Smooth muscle cell (in vitro differentiated cells): ENCODE results near the gene ZNF488. TPM values are rescaled to one million over a fixed set of nuclear protein-coding genes. Genes with fewer than 3 reads are reported as not detected.

Source experiments
- DNase-seq: peaks from one replicate; lab custom pipeline; 2025; ENCODE audit not compliant: unreplicated experiment; lab: John Stamatoyannopoulos, UW
- H2AFZ ChIP-seq: fragments of 200-600 bp; sonication (generic); 2 replicates; pipeline ENCODE4 v1.6.0; 2016; ENCODE audit warnings: antibody characterized with exemption, low read depth, mild to moderate bottlenecking
- H3F3A ChIP-seq: fragments of 200-600 bp; sonication (generic); 2 replicates; pipeline ENCODE4 v1.6.0; 2017; ENCODE audit warnings: antibody characterized with exemption, low read depth
- H3K27ac ChIP-seq: fragments of 200-600 bp; sonication (generic); 2 replicates; pipeline ENCODE4 v1.5.1; 2016; ENCODE audit warnings: low read depth, mild to moderate bottlenecking
- H3K27me3 ChIP-seq: fragments of 200-600 bp; sonication (generic); 2 replicates; pipeline ENCODE4 v1.6.1; 2016; ENCODE audit warnings: low read depth, mild to moderate bottlenecking
- H3K36me3 ChIP-seq: fragments of 200-600 bp; sonication (generic); 2 replicates; pipeline ENCODE4 v1.5.1; 2016; ENCODE audit warnings: low read depth
- H3K4me1 ChIP-seq: fragments of 200-600 bp; sonication (generic); 2 replicates; pipeline ENCODE4 v1.5.1; 2016; ENCODE audit warnings: low read depth
- H3K4me2 ChIP-seq: fragments of 200-600 bp; sonication (generic); 2 replicates; pipeline ENCODE4 v1.6.0; 2016; ENCODE audit warnings: mild to moderate bottlenecking
- H3K4me3 ChIP-seq: fragments of 200-600 bp; sonication (generic); 2 replicates; pipeline ENCODE4 v1.5.1; 2016; ENCODE audit warnings: mild to moderate bottlenecking
- H3K79me2 ChIP-seq: fragments of 200-600 bp; sonication (generic); 2 replicates; pipeline ENCODE4 v1.6.0; 2016; ENCODE audit warnings: low read depth, mild to moderate bottlenecking
- H3K9ac ChIP-seq: fragments of 200-600 bp; sonication (generic); 2 replicates; pipeline ENCODE4 v1.6.0; 2016; ENCODE audit warnings: low read depth
- H3K9me3 ChIP-seq: fragments of 200-600 bp; sonication (generic); replicated peaks from 2 replicates; pipeline ENCODE4 v1.5.1; 2016; ENCODE audit warnings: low read depth
- H4K20me1 ChIP-seq: fragments of 200-600 bp; sonication (generic); 2 replicates; pipeline ENCODE4 v1.6.0; 2016; ENCODE audit warnings: low read depth
- WGBS: methylation state at CpG from one replicate; pipeline ENCODE4 v1.1.7; 2016; ENCODE audit warnings: low lambda C conversion rate; 5-methylcytosine and 5-hydroxymethylcytosine counted together
- polyA plus RNA-seq: library from polyadenylated mRNA; unstranded; fragments of >200 nt; fragmentation: Nextera tagmentation; extraction: Ambion mirVana; gene quantifications from 2 replicates; pipeline ENCODE4 v1.2.1, GENCODE V29; 2016
- total RNA-seq: library from RNA; depleted of rRNA; stranded (reverse); fragments of >200 nt; gene quantifications from 2 replicates; pipeline ENCODE4 v1.2.3, GENCODE V29; 2014
- TF ChIP-seq, protein P1 (sequence below): fragments of 200-600 bp; sonication (generic); IDR thresholded peaks from 2 replicates; pipeline ENCODE4 v1.5.1; 2017; ENCODE audit warnings: borderline replicate concordance, mild to moderate bottlenecking, antibody characterized with exemption; ENCODE audit not compliant: insufficient read depth, poor library complexity, severe bottlenecking

The ZNF488 gene
- total and polyA plus RNA-seq, 2 experiments from 2014 or later: 1.1 TPM; not detected in 1

DNA sequence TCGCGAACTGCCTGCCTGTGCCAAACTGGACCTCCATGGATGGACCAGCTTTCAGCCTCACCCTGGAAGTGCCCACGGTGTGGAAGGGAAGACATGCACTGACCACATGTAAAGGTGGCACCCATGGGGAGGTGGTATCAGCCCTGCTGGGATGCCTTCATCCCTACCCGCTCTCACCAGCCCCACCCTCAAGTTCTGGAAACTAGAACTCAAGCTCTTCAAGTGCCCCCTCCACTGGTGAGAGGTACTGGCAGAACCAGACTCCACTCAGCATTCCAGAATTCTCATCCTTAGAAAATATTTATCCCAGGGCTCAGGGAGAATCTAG is 5.9 kb downstream of the ZNF488 start:
- no peaks in the 10 kb centered on the region for H3F3A ChIP-seq
- no peak overlapping the region for H2AFZ ChIP-seq
- H3K36me3 ChIP-seq: no peaks in the 10 kb centered on the region
- no peaks in the 10 kb centered on the region for H3K9me3 ChIP-seq
- H3K27ac ChIP-seq: no peak overlapping the region
- no peak for DNase-seq
- H3K79me2 ChIP-seq: no peaks in the 10 kb centered on the region
- H3K4me2 ChIP-seq: no peak overlapping the region
- TF ChIP-seq, protein P1, sequence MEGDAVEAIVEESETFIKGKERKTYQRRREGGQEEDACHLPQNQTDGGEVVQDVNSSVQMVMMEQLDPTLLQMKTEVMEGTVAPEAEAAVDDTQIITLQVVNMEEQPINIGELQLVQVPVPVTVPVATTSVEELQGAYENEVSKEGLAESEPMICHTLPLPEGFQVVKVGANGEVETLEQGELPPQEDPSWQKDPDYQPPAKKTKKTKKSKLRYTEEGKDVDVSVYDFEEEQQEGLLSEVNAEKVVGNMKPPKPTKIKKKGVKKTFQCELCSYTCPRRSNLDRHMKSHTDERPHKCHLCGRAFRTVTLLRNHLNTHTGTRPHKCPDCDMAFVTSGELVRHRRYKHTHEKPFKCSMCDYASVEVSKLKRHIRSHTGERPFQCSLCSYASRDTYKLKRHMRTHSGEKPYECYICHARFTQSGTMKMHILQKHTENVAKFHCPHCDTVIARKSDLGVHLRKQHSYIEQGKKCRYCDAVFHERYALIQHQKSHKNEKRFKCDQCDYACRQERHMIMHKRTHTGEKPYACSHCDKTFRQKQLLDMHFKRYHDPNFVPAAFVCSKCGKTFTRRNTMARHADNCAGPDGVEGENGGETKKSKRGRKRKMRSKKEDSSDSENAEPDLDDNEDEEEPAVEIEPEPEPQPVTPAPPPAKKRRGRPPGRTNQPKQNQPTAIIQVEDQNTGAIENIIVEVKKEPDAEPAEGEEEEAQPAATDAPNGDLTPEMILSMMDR: no peak
- H3K4me1 ChIP-seq: no peaks in the 10 kb centered on the region
- no peaks in the 10 kb centered on the region for H3K27me3 ChIP-seq
- no peak overlapping the region for H3K9ac ChIP-seq
- no peak overlapping the region for H3K4me3 ChIP-seq
- WGBS: 96% methylated on average over 4 of the region's 4 CpGs
- H4K20me1 ChIP-seq: no peaks in the 10 kb centered on the region

DNA sequence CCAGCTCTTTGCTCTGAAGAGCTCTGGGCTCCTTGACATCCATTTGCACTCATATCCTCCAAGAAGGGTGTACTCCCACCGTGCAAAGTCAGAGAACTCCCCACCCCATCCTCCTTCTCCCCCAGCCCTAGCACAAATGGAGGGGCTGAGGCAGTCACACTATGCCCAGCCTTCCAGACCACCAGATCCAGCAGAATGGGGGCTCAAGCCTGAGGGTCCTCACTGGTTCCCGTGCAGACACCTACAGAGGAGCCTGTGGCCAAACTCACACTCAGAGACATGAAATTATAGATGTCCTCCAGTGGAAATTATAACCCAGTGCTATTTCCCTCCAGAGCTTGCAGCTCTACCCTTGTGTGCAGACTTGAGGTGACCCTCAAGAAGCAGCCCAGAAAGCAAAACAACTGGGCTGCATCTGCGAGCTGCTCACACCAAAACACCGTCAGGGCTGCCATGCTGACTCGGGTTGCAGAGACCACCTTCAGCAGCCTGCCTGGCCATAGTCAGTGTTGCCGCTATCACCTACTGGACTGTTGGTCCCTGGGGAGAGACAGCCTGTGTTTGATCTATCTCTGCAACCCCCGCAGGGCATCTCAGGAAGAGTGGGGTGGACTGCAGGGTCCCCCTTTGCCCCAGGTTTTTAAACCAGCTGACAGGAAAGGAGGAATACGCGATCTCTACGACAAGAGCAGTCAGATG is 7.4 kb downstream of the ZNF488 start:
- Histone ChIP-seq H3K4me1 (no peaks in the 10 kb centered on the region), H3K79me2 (no peaks in the 10 kb centered on the region), H2AFZ (no peak overlapping the region), H3K27me3 (no peaks in the 10 kb centered on the region), H3F3A (no peaks in the 10 kb centered on the region), H4K20me1 (no peaks in the 10 kb centered on the region), H3K9ac (no peak overlapping the region), H3K9me3 (no peaks in the 10 kb centered on the region), H3K36me3 (no peaks in the 10 kb centered on the region), H3K27ac (no peak overlapping the region), H3K4me3 (no peak overlapping the region), H3K4me2 (no peak overlapping the region)
- TF ChIP-seq, protein P1: no peak
- WGBS: 94% methylated on average over 10 of the region's 10 CpGs
- no peak for DNase-seq

DNA sequence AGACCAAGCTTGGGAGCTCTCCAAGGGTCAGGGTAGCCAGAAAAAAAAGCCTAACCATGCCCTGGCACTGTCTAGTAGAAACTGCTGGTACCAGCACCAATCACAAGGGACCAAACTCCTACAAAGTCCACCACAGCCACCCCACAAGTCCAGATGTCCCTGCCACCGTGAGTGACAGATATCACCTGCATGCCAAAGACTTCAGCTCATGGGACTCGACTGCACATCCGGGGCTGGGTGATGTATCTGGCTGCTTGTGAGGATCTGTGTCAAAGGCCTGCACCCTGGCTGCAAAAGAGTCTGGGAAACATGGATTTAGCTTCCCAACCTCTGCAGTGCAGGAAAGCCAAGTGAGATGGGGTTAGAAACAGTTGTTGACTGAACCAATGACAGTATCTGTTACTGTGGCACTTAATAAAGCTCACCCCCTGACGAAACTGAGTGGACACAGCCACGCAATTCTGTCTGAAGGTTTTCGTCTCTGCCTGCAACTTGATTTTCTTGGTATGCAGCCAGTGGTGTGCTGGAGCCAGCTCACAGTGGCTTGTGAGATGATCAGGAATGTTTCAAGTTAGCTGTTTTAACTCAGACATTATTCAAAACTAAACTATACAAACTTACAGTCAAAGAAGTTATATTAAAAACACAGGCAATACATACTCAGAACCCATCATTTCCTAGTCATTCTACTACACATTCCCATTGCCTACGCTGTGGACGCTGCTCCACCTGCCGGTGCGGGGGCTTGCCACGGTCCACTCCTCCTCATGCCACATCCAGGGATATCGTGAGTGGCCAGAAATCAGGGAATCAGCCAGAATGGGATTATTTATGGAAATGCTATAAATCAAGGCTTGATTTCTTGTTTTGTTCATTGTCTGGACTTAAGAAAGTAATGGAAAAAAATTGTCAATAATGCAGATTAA is 9.2 kb downstream of the ZNF488 start:
- Histone ChIP-seq H3K27me3 (no peaks in the 10 kb centered on the region), H3K4me3 (no peak overlapping the region), H3K4me1 (no peaks in the 10 kb centered on the region), H2AFZ (no peak overlapping the region), H4K20me1 (no peaks in the 10 kb centered on the region), H3K27ac (no peak overlapping the region), H3F3A (no peaks in the 10 kb centered on the region), H3K9ac (no peak overlapping the region), H3K9me3 (no peaks in the 10 kb centered on the region), H3K79me2 (no peaks in the 10 kb centered on the region), H3K4me2 (no peak overlapping the region), H3K36me3 (no peaks in the 10 kb centered on the region)
- WGBS: 85% methylated on average over 12 of the region's 12 CpGs
- no peak for DNase-seq
- TF ChIP-seq, protein P1: no peak
